Measurements from ENCODE around the gene JUND.

DNA sequence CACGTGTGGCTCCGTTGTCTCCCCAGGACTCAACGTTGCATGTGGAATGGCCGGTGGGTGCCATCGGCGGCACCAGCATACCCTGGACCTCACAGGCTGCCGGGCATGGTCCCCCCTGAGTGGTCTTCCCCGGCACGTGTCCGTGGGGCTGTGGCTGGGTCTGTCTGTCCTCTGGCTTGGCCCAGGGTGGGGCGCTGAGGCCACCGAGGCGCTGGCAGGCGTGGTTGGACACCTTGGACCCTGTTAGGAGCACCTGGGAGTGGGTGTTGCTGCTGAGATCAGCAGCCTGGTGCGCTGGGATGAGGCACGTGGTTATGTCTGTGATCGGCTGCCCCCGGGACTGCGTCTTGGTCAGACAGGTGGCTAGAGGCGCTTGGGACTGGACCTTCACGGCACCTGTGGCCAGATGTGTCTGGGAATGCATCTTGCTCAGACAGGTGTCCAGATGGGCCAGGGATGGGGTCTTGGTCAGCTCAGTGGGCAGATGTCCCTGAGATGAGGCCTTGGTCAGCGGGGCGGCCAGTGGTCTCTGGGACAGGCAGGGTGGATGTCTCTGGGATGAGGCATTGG is 16.4 kb downstream of the JUND start:
- TF ChIP-seq, protein P1, sequence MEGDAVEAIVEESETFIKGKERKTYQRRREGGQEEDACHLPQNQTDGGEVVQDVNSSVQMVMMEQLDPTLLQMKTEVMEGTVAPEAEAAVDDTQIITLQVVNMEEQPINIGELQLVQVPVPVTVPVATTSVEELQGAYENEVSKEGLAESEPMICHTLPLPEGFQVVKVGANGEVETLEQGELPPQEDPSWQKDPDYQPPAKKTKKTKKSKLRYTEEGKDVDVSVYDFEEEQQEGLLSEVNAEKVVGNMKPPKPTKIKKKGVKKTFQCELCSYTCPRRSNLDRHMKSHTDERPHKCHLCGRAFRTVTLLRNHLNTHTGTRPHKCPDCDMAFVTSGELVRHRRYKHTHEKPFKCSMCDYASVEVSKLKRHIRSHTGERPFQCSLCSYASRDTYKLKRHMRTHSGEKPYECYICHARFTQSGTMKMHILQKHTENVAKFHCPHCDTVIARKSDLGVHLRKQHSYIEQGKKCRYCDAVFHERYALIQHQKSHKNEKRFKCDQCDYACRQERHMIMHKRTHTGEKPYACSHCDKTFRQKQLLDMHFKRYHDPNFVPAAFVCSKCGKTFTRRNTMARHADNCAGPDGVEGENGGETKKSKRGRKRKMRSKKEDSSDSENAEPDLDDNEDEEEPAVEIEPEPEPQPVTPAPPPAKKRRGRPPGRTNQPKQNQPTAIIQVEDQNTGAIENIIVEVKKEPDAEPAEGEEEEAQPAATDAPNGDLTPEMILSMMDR (IDR thresholded peaks at IDR 0.05; ENCODE audit: insufficient read depth, low read depth, low read length) = no peak
- no peak for TF ChIP-seq EZH2 (IDR thresholded peaks at IDR 0.05; ENCODE audit: insufficient read depth, low read length)

Data from astrocyte (in vitro differentiated cells and primary cell).